Glutamatergic neuron (in vitro differentiated cells): ENCODE measurements around the gene TEX11. TPM values are rescaled to one million over a fixed set of nuclear protein-coding genes. Genes with fewer than 3 reads are reported as not detected.
"Not testable (repeated sequence)": the region's sequence is repeated elsewhere in the genome, so short reads cannot be mapped to it uniquely, and the experiment has no call there.

ENCODE experiments used
- DNase-seq: peaks from one replicate; pipeline ENCODE4 v3.0.0; 2022
- H3K27ac Mint-ChIP-seq: one replicate; pipeline ENCODE4 v1.8.0; 2020; ENCODE audit warnings: mild to moderate bottlenecking, mixed read lengths, inconsistent platforms; ENCODE audit not compliant: unreplicated experiment
- H3K27me3 Mint-ChIP-seq: one replicate; pipeline ENCODE4 v1.8.0; 2020; ENCODE audit warnings: mild to moderate bottlenecking, moderate library complexity, mixed read lengths, inconsistent platforms; ENCODE audit not compliant: unreplicated experiment
- H3K36me3 Mint-ChIP-seq: one replicate; pipeline ENCODE4 v1.8.0; 2020; ENCODE audit warnings: mild to moderate bottlenecking, mixed read lengths, inconsistent platforms; ENCODE audit not compliant: unreplicated experiment
- H3K4me1 Mint-ChIP-seq: one replicate; pipeline ENCODE4 v1.8.0; 2020; ENCODE audit warnings: mild to moderate bottlenecking, low read depth, mixed read lengths, inconsistent platforms; ENCODE audit not compliant: unreplicated experiment
- H3K4me3 Mint-ChIP-seq: one replicate; pipeline ENCODE4 v1.8.0; 2020; ENCODE audit warnings: mild to moderate bottlenecking, mixed read lengths, inconsistent platforms; ENCODE audit not compliant: unreplicated experiment
- H3K9me3 Mint-ChIP-seq: one replicate; pipeline ENCODE4 v1.8.0; 2020; ENCODE audit warnings: mild to moderate bottlenecking, moderate library complexity, mixed read lengths, inconsistent platforms; ENCODE audit not compliant: unreplicated experiment
- total RNA-seq: library from RNA; stranded (reverse); fragmentation: NEBNext Ultra II Directional; extraction: Animal tissue kit (Norgen Biotek cat#: 25700); gene quantifications from one replicate; pipeline ENCODE4 v1.2.1, GENCODE V29; 2021; ENCODE audit not compliant: unreplicated experiment
- TF ChIP-seq, protein P1 (sequence below): fragments of 200-600 bp; sonication (generic); IDR thresholded peaks from one replicate; pipeline ENCODE4 v1.5.0; 2021; ENCODE audit not compliant: partially characterized antibody, unreplicated experiment

TEX11 gene
- total RNA-seq, 1 donor from 2014 or later: not detected

DNA sequence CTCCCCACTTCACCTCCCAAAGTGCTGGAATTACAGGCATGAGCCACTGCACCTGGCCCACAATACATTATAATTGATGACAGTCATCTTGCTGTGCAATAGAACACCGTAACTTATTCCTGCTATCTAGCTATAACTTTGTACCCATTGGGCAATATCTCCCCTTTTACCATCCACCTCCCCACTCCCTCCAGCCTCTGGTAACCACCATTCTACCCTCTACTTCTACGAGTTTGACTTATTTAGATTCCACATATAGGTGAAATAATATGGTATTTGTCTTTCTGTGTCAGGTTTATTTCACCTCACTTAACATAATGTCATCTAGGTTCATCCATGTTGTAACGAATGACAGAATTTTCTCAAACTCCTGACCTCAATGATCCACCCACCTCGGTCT lies 8.2 kb upstream of the TEX11 start:
- TF ChIP-seq, protein P1, sequence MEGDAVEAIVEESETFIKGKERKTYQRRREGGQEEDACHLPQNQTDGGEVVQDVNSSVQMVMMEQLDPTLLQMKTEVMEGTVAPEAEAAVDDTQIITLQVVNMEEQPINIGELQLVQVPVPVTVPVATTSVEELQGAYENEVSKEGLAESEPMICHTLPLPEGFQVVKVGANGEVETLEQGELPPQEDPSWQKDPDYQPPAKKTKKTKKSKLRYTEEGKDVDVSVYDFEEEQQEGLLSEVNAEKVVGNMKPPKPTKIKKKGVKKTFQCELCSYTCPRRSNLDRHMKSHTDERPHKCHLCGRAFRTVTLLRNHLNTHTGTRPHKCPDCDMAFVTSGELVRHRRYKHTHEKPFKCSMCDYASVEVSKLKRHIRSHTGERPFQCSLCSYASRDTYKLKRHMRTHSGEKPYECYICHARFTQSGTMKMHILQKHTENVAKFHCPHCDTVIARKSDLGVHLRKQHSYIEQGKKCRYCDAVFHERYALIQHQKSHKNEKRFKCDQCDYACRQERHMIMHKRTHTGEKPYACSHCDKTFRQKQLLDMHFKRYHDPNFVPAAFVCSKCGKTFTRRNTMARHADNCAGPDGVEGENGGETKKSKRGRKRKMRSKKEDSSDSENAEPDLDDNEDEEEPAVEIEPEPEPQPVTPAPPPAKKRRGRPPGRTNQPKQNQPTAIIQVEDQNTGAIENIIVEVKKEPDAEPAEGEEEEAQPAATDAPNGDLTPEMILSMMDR: no peak
- H3K4me1 Mint-ChIP-seq: no peaks in the 10 kb centered on the region
- no peaks in the 10 kb centered on the region for H3K9me3 Mint-ChIP-seq
- no peak overlapping the region for H3K4me3 Mint-ChIP-seq
- H3K36me3 Mint-ChIP-seq: no peaks in the 10 kb centered on the region
- H3K27ac Mint-ChIP-seq: no peak overlapping the region
- H3K27me3 Mint-ChIP-seq: no peaks in the 10 kb centered on the region
- no peak for DNase-seq

DNA sequence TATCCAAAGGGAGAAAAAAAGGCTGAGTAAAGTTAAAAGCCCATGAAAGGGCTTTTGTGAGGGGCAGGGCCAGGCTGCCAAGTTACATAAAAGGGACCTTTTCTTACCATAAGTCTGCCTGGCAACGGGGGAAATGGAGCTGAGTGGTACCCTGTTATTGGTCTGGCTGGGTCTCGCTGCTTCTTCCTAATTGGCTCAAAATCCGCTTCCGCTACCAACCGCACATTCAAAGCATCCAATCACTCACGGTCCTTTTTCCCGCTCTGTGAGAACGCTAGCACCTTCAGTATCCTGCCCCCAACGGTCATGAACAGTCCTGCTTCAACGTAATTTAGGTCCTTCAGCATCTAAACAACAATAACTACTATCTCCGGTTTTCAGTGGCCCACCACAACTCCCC lies 611 bp downstream of the TEX11 start:
- no peak for DNase-seq
- H3K4me1 Mint-ChIP-seq: no peaks in the 10 kb centered on the region
- TF ChIP-seq, protein P1: no peak
- H3K36me3 Mint-ChIP-seq: no peaks in the 10 kb centered on the region
- H3K4me3 Mint-ChIP-seq: no peak overlapping the region
- H3K27me3 Mint-ChIP-seq: no peaks in the 10 kb centered on the region
- H3K27ac Mint-ChIP-seq: no peak overlapping the region
- no peaks in the 10 kb centered on the region for H3K9me3 Mint-ChIP-seq

DNA sequence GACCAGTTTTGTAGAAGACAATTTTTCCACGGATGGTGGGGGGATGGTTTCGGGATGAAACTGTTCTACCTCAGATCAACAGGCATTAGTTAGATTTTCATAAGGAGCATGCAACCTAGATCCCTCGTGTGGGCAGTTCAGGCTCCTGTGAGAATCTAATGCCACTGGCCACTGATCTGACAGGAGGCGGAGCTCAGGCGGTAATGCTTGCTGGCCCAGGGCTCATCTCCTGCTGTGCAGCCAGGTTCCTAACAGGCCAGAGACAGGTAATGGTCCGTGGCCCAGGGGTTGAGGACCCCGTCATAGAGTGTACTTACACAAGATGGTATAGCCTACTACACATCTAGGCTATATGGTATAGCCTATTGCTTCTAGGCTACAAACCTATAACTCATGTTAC lies 7.0 kb downstream of the TEX11 start:
- no peak overlapping the region for H3K27ac Mint-ChIP-seq
- no peak for DNase-seq
- TF ChIP-seq, protein P1: no peak
- H3K36me3 Mint-ChIP-seq: no peaks in the 10 kb centered on the region
- no peaks in the 10 kb centered on the region for H3K27me3 Mint-ChIP-seq
- H3K9me3 Mint-ChIP-seq: no peaks in the 10 kb centered on the region
- no peak overlapping the region for H3K4me3 Mint-ChIP-seq
- no peaks in the 10 kb centered on the region for H3K4me1 Mint-ChIP-seq

DNA sequence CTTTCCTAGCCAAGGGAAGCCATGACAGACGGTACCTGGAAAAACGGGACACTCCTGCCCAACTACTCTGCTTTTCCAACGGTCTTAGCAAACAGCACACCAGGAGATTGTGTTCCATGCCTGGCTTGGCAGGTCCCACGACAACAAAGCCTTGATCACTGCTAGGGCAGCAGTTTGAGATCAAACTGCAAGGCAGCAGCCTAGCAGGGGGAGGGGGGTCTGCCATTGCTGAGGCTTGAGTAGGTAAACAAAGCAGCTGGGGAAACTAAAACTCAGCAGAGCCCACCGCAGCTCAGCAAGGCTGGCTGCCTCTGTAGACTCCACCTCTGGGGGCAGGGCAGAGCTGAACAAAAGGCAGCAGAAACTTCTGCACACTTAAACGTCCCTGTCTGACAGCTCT lies 18.1 kb downstream of the TEX11 start:
- H3K9me3 Mint-ChIP-seq, H3K4me1 Mint-ChIP-seq, H3K27me3 Mint-ChIP-seq, DNase-seq, H3K27ac Mint-ChIP-seq, H3K4me3 Mint-ChIP-seq, H3K36me3 Mint-ChIP-seq: not testable (repeated sequence)

DNA sequence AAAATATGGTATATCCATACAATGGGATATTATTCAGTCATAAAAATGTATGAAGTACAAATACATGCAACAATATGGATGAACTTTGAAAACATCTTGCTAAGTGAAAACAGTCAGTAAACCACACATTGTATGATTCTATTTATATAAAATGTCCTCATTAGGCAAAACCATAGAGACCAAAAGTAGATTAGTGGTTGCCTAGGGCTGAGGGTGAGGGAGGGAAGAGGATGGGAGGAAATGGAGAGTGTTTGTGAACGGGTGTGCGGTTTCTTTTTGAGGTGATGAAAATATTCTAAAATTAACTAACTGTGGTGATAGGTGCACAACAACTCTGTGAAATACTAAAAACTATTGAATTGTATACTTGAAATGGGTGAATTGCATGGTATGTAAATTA lies 29.6 kb downstream of the TEX11 start:
- Mint-ChIP-seq H3K27me3 (no peaks in the 10 kb centered on the region), H3K4me3 (no peak overlapping the region), H3K9me3 (no peaks in the 10 kb centered on the region), H3K27ac (no peak overlapping the region), H3K36me3 (no peaks in the 10 kb centered on the region), H3K4me1 (no peaks in the 10 kb centered on the region)
- no peak for DNase-seq
- TF ChIP-seq, protein P1: no peak

DNA sequence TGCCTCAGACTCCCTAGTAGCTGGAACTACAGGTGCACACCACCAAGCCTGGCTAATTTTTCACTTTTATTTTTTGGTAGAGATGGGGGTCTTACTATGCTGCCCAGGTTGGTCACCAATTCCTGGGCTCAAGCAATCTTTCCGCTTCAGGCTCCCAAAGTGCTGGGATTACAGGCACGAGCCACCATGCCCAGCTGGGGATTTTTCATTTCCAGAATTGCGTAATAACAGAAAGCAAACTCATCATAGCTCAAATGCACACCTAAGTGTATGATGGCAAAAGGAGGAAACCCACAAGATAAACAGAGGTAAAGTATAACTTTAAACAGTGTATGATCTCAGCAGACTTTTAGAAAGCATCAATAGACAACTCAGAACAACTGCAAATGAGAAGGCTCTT lies 56.2 kb downstream of the TEX11 start:
- Mint-ChIP-seq H3K27ac (no peak overlapping the region), H3K4me3 (no peak overlapping the region), H3K9me3 (peaks cover 1% of the 10 kb centered on the region), H3K27me3 (no peaks in the 10 kb centered on the region), H3K36me3 (no peaks in the 10 kb centered on the region), H3K4me1 (no peaks in the 10 kb centered on the region)
- TF ChIP-seq, protein P1: no peak
- DNase-seq: no peak

DNA sequence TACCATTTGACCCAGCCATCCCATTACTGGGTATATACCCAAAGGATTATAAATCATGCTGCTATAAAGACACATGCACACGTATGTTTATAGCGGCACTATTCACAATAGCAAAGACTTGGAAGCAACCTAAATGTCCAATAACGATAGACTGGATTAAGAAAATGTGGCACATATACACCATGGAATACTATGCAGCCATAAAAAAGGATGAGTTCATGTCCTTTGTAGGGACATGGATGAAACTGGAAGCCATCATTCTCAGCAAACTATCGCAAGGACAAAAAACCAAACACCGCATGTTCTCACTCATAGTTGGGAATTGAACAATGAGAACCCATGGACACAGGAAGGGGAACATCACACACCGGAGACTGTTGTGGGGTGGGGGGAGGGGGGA lies 64.4 kb downstream of the TEX11 start:
- not testable (repeated sequence) for H3K4me3 Mint-ChIP-seq, DNase-seq, H3K27ac Mint-ChIP-seq, H3K4me1 Mint-ChIP-seq, H3K9me3 Mint-ChIP-seq, H3K27me3 Mint-ChIP-seq, H3K36me3 Mint-ChIP-seq

DNA sequence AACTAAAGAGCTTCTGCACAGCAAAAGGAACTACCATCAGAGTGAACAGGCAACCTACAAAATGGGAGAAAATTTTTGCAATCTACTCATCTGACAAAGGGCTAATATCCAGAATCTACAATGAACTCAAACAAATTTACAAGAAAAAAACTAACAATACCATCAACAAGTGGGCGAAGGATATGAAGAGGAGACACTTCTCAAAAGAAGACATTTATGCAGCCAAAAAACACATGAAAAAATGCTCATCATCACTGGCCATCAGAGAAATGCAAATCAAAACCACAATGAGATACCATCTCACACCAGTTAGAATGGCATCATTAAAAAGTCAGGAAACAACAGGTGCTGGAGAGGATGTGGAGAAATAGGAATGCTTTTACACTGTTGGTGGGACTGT lies 64.9 kb downstream of the TEX11 start:
- H3K4me1 Mint-ChIP-seq, H3K27me3 Mint-ChIP-seq, H3K36me3 Mint-ChIP-seq, H3K4me3 Mint-ChIP-seq, DNase-seq, H3K9me3 Mint-ChIP-seq, H3K27ac Mint-ChIP-seq: not testable (repeated sequence)
